ENCODE measurements around the gene TRIM43B.
"Not testable (repeated sequence)": the region's sequence is repeated elsewhere in the genome, so short reads cannot be mapped to it uniquely, and the experiment has no call there.

TRIM43B gene

GRCh38 chr2:95475025-95475424 is 9.5 kb downstream of the TRIM43B start:
- not testable (repeated sequence) for H3K9me3 Mint-ChIP-seq; H3K27ac Mint-ChIP-seq (ENCODE audit: low read depth); ATAC-seq (replicated peaks; ENCODE audit: extremely low read depth, poor library complexity, severe bottlenecking); H3K4me3 Mint-ChIP-seq; DNase-seq (ENCODE audit: low spot score in 2 of 2); H3K4me1 Mint-ChIP-seq; H3K36me3 Mint-ChIP-seq (ENCODE audit: insufficient read depth); H3K27me3 Mint-ChIP-seq

GRCh38 chr2:95467984-95468383 is 16.6 kb downstream of the TRIM43B start:
- H3K4me3 Mint-ChIP-seq; ATAC-seq (replicated peaks; ENCODE audit: extremely low read depth, poor library complexity, severe bottlenecking); H3K9me3 Mint-ChIP-seq; H3K27ac Mint-ChIP-seq (ENCODE audit: low read depth); H3K4me1 Mint-ChIP-seq; H3K36me3 Mint-ChIP-seq (ENCODE audit: insufficient read depth); DNase-seq (ENCODE audit: low spot score in 2 of 2); H3K27me3 Mint-ChIP-seq: not testable (repeated sequence)

GRCh38 chr2:95466572-95466971 is 18.0 kb downstream of the TRIM43B start:
- H3K27ac Mint-ChIP-seq (ENCODE audit: low read depth); H3K36me3 Mint-ChIP-seq (ENCODE audit: insufficient read depth); H3K4me1 Mint-ChIP-seq; H3K27me3 Mint-ChIP-seq; H3K9me3 Mint-ChIP-seq; DNase-seq (ENCODE audit: low spot score in 2 of 2); H3K4me3 Mint-ChIP-seq; ATAC-seq (replicated peaks; ENCODE audit: extremely low read depth, poor library complexity, severe bottlenecking): not testable (repeated sequence)

DNA sequence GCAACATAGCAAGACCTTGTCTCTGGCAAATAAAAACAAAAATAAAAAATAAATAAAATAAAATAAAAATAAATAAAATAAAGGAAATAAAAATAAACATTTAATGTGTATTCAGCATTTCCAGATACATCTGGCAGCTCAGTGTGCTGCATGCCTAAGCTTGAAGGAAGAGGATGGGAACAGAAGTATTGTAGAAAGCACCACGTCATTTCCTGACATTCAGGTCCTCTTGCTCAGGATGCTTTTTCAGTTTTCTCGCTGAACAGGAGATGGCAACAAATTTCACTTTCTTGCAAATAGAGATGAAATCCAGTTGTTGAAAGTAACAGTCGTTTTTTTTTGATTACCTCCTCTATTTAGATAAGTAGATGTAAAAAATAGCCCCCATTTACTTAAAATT is 21.3 kb downstream of the TRIM43B start:
- not testable (repeated sequence) for H3K27ac Mint-ChIP-seq (ENCODE audit: low read depth); H3K27me3 Mint-ChIP-seq; H3K36me3 Mint-ChIP-seq (ENCODE audit: insufficient read depth); DNase-seq (ENCODE audit: low spot score in 2 of 2); H3K4me1 Mint-ChIP-seq; ATAC-seq (replicated peaks; ENCODE audit: extremely low read depth, poor library complexity, severe bottlenecking); H3K4me3 Mint-ChIP-seq; H3K9me3 Mint-ChIP-seq

DNA sequence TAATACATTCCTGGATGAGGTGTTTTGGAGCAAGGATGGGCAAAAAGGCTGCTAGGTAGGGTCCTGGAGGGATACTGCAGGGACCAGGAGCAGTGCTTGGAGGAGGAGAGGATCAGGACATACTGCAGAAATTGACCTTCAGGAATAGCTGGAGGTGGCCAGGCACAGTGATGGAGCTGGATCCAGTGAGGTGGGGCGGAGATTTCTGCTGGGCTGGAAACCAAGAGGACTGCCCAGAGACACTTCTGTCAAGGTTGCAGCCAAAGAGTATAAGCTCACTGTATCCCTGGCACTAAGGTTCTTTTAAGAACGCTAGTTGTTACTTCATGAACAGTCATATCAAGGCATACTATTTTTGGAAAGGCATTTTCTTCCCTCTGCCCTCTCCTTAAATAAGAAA is 39.2 kb downstream of the TRIM43B start:
- not testable (repeated sequence) for DNase-seq (ENCODE audit: low spot score in 2 of 2); ATAC-seq (replicated peaks; ENCODE audit: extremely low read depth, poor library complexity, severe bottlenecking); H3K27me3 Mint-ChIP-seq; H3K27ac Mint-ChIP-seq (ENCODE audit: low read depth); H3K4me1 Mint-ChIP-seq; H3K4me3 Mint-ChIP-seq; H3K9me3 Mint-ChIP-seq; H3K36me3 Mint-ChIP-seq (ENCODE audit: insufficient read depth)

- not testable (repeated sequence) for DNase-seq (ENCODE audit: low spot score in 2 of 2); H3K36me3 Mint-ChIP-seq (ENCODE audit: insufficient read depth); H3K9me3 Mint-ChIP-seq; H3K27me3 Mint-ChIP-seq; ATAC-seq (replicated peaks; ENCODE audit: extremely low read depth, poor library complexity, severe bottlenecking); H3K4me1 Mint-ChIP-seq; H3K27ac Mint-ChIP-seq (ENCODE audit: low read depth); H3K4me3 Mint-ChIP-seq
Measured at GRCh38 chr2:95442474-95443099, 42.0 kb downstream of the TRIM43B start.

GRCh38 chr2:95435872-95436209 is 48.7 kb downstream of the TRIM43B start:
- DNase-seq (ENCODE audit: low spot score in 2 of 2); H3K36me3 Mint-ChIP-seq (ENCODE audit: insufficient read depth); H3K4me3 Mint-ChIP-seq; H3K9me3 Mint-ChIP-seq; H3K27me3 Mint-ChIP-seq; H3K27ac Mint-ChIP-seq (ENCODE audit: low read depth); ATAC-seq (replicated peaks; ENCODE audit: extremely low read depth, poor library complexity, severe bottlenecking); H3K4me1 Mint-ChIP-seq: not testable (repeated sequence)

- H3K27ac Mint-ChIP-seq (ENCODE audit: low read depth); H3K4me1 Mint-ChIP-seq; H3K27me3 Mint-ChIP-seq; H3K36me3 Mint-ChIP-seq (ENCODE audit: insufficient read depth); H3K4me3 Mint-ChIP-seq; DNase-seq (ENCODE audit: low spot score in 2 of 2); H3K9me3 Mint-ChIP-seq; ATAC-seq (replicated peaks; ENCODE audit: extremely low read depth, poor library complexity, severe bottlenecking): not testable (repeated sequence)
Measured at GRCh38 chr2:95435162-95435871, 49.2 kb downstream of the TRIM43B start.

DNA sequence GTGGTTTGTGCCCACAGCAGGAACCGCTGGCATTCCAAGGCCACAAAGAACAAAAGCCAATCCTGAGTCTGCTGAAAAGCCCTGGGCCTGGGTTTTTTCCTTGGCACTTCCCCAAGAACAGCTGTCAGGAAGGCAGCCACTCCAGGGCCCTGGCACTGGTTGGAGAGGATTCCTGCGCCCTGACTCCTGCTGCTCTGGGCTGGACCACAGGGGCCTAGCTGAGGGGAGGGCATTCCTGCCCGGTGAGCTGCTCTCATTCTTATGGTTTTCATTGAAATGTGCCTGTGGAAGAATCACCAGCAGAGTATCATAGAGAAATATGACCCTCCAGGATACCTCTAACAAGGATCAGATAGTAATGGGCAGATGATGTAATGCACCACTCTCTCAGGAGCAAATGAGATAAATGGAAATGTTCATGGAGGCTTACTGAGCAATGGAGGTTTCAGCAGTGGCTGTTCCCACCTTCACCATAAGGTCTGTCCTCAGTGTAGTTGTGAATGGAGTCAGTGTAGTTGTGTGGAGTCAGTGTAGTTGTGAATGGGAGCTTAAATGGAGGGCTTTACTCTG is 50.0 kb downstream of the TRIM43B start:
- H3K4me1 Mint-ChIP-seq; ATAC-seq (replicated peaks; ENCODE audit: extremely low read depth, poor library complexity, severe bottlenecking); DNase-seq (ENCODE audit: low spot score in 2 of 2); H3K36me3 Mint-ChIP-seq (ENCODE audit: insufficient read depth); H3K27ac Mint-ChIP-seq (ENCODE audit: low read depth); H3K4me3 Mint-ChIP-seq; H3K27me3 Mint-ChIP-seq; H3K9me3 Mint-ChIP-seq: not testable (repeated sequence)

GRCh38 chr2:95433973-95434372 is 50.6 kb downstream of the TRIM43B start:
- H3K27ac Mint-ChIP-seq (ENCODE audit: low read depth); H3K36me3 Mint-ChIP-seq (ENCODE audit: insufficient read depth); H3K27me3 Mint-ChIP-seq; DNase-seq (ENCODE audit: low spot score in 2 of 2); H3K4me3 Mint-ChIP-seq; H3K4me1 Mint-ChIP-seq; H3K9me3 Mint-ChIP-seq; ATAC-seq (replicated peaks; ENCODE audit: extremely low read depth, poor library complexity, severe bottlenecking): not testable (repeated sequence)

- H3K4me1 Mint-ChIP-seq; ATAC-seq (replicated peaks; ENCODE audit: extremely low read depth, poor library complexity, severe bottlenecking); H3K9me3 Mint-ChIP-seq; H3K27me3 Mint-ChIP-seq; H3K36me3 Mint-ChIP-seq (ENCODE audit: insufficient read depth); H3K27ac Mint-ChIP-seq (ENCODE audit: low read depth); DNase-seq (ENCODE audit: low spot score in 2 of 2); H3K4me3 Mint-ChIP-seq: not testable (repeated sequence)
Measured at GRCh38 chr2:95433373-95433772, 51.2 kb downstream of the TRIM43B start.

GRCh38 chr2:95429748-95430467 is 54.6 kb downstream of the TRIM43B start:
- not testable (repeated sequence) for H3K4me3 Mint-ChIP-seq; ATAC-seq (replicated peaks; ENCODE audit: extremely low read depth, poor library complexity, severe bottlenecking); DNase-seq (ENCODE audit: low spot score in 2 of 2); H3K4me1 Mint-ChIP-seq; H3K9me3 Mint-ChIP-seq; H3K36me3 Mint-ChIP-seq (ENCODE audit: insufficient read depth); H3K27me3 Mint-ChIP-seq; H3K27ac Mint-ChIP-seq (ENCODE audit: low read depth)
